GM18505 (cell line): Measurements from ENCODE around the gene DUSP28.

Experiments
- ATAC-seq: cut with Tn5 transposase; IDR thresholded peaks from one replicate; pipeline ENCODE4 v1.9.1; 2021; ENCODE audit not compliant: unreplicated experiment
- POLR2A ChIP-seq: IDR thresholded peaks from 4 replicates; pipeline ENCODE4 v1.6.1; 2011; ENCODE audit warnings: borderline replicate concordance; ENCODE audit not compliant: insufficient read depth, insufficient read length; ENCODE audit errors: extremely low read depth

DUSP28 gene

DNA sequence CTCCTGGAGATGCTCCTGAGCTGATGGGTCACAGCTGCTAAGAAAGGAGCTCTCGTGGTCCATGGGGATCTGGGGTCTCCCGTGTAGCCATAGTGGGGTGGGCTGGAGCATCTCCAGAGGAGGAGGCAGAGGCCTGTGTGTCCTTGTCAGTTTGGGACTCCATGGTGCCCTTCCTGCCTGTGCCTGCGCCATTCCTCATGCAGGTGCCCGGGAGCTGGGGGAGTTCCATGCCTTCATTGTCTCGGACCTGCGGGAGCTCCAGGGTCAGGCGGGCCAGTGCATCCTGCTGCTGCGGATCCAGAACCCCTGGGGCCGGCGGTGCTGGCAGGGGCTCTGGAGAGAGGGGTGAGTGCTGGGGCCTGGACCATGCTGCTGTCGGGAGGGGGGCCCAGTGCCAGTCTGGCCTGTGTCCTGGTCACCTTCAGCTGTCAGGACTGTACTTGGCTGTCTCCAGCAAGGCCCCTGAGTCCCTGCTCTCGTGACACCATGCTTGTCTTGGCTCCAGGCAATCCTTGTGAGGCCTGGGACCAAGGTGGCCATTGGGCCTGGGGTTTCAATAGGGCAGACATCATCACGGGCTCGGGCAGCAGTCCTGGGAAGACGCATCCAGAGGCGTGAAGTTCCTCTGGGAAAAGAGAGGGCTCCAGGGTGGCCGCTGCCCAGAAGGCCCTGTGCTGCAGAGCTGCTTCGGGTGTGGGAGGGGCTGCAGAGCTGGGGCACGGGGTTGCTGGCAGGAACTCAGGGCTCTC is 33.7 kb downstream of the DUSP28 start:
- TF ChIP-seq POLR2A: no peak
- no peak for ATAC-seq

DNA sequence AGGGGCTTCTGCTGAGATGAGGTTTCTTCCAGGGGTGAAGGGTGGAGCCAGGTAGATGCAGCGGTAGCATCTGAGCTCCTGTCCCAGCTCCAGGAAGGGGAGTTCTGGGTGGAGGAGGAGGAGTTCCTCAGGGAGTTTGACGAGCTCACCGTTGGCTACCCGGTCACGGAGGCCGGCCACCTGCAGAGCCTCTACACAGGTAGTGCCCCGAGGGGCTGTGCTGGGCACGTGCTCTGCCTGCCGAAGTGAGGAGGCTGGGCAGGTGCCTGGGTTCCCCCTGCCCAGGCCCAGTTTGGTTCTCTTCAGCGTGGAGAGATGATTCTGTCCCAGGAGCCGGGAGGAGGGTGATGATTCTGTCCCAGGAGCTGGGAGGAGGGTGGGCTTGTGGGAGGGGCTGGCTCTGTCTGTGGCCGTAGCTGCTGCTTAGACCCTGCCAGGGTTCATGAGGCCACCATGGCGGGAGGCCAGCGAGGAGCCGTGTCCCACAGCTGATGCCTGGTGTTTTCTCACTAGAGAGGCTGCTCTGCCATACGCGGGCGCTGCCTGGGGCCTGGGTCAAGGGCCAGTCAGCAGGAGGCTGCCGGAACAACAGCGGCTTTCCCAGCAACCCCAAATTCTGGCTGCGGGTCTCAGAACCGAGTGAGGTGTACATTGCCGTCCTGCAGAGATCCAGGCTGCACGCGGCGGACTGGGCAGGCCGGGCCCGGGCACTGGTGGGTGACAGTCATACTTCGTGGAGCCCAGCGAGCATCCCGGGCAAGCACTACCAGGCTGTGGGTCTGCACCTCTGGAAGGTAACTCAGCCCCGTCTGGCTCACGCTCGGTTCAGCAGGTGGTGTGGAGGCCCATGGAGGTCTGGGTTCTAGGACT is 34.6 kb downstream of the DUSP28 start:
- no peak for TF ChIP-seq POLR2A
- no peak for ATAC-seq

DNA sequence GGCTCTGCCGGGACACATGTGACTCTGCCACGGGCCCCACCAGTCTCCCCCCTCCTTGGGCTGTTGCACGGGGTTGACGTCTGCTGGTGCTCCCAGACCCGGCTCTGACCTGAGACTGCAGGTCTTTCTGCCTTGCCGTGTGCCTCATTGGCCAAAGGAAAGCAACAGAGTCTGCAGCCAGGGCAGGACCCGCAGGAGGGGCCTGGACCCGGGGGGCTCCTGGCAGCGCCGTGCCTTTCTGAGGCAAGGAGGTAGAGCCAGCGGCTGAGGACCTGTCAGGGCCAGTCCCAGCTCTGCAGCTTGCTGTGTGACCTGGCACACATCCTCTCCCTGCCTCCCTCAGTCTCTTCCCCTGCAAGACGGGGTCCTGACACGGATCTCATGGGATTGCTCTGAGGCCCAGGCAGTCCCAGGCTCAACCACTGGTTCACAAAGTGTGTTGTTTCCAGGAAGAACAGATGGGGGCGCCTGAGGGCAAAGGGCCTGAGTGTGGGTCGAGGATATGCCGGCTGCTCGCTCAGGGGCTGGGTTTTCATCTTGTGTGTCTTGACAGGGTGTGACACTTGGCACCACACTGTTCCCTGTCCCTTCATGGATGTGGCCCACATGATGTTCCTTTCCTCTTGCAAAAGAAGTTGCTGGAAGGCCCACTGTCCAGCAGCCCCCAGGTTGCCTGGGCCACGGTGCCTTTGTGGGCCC is 35.4 kb downstream of the DUSP28 start:
- no peak for ATAC-seq
- TF ChIP-seq POLR2A: no peak

GRCh38 chr2:240596080-240596460 is 35.9 kb downstream of the DUSP28 start:
- no peak for ATAC-seq
- no peak for TF ChIP-seq POLR2A

DNA sequence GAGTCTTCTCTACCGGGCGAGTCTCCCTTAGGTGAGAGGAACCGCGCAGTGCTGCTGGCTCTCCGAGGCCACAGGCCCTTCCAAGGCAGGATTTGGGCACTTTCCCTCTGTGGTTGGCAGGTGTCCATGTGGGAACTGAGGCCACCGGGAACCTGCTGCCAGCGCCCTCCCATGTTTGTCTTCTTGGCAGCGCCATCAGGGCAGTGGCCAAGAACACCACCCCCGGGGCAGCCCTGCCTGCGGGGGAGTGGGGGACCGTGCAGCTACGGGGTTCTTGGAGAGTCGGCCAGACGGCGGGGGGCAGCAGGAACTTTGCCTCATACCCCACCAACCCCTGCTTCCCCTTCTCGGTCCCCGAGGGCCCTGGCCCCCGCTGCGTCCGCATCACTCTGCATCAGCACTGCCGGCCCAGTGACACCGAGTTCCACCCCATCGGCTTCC is 36.4 kb downstream of the DUSP28 start:
- no peak for TF ChIP-seq POLR2A
- ATAC-seq: no peak

DNA sequence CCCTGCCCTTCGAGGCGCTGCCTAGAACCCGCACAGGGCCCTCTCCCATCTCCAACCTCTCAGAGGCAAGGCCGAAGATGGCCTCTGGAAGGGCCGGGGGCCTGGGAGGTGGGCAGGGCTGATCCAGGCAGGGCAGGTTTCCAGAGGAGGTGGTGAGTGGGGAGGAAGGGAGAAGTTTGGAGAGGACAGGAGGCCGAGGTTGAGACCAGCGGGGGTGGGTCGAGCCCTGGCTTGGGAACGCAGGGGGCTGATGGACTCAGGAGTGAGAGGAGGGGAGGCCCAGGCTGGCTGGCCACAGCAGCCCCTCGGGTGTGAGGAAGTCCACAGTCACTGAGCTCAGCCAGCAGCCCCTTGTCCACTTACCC is 36.9 kb downstream of the DUSP28 start:
- ATAC-seq: no peak
- no peak for TF ChIP-seq POLR2A

DNA sequence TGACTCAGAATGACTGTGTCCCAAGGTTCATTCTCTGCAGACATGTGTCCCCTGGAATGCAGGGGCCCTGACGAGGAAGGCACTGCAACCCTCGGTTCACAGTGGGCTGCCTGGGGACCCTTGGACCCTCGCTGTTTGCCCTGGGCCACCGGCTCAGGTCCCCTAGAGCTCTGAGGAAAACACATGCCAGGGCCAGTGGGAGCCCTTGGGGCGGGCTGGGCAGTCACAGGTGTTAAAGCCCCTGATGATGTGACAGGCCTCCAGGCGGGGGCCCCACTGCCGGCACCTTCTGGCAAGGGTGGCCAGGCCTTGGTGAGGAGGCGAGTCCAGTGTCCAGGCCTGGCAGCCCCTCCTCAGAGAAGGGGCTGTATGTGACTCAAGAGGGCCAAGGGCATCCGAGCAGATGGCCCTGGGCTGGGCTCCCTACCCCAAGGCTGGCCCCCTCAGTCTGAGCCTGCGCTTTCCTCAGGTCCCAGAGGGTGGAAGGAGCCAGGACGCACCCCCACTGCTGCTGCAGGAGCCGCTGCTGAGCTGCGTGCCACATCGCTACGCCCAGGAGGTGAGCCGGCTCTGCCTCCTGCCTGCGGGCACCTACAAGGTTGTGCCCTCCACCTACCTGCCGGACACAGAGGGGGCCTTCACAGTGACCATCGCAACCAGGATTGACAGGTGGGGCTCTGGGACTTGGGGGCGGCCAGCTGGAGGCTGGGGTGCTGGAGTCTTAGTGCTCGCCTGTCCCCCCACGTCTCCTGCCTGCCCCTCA is 37.4 kb downstream of the DUSP28 start:
- TF ChIP-seq POLR2A: no peak

GRCh38 chr2:240598311-240598911 is 38.3 kb downstream of the DUSP28 start:
- TF ChIP-seq POLR2A: no peak
- ATAC-seq: no peak

More for the DNA sequence above, 37.4 kb downstream of the DUSP28 start:
- no peak for ATAC-seq

- TF ChIP-seq POLR2A: no peak
- ATAC-seq: no peak
Observed at GRCh38 chr2:240599141-240599583, 39.0 kb downstream of the DUSP28 start.

DNA sequence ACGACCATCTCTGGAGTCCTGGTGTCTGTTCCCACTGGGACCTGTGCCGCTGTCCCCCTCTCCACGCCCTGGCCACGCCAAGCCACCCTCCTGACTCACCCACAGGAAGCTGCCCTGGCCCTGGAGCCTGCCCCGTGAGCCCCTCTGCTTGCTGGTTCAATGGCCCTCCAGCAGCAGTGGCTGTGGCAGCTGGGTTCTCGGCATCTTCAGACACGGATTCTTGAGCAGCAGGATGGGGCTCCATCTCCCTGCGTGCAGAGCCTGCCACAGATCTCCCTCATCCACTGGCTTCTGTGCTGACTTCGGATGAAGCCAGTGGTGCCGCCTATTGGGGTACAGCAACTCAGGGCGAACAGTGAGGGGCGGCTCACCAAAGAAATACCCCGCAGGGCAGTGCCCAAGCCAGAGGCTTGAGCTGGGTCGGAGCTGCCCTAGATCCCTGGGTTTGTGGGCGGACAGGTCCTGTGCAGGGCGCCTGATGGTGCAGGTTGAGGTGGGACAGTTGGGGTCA is 40.3 kb downstream of the DUSP28 start:
- no peak for TF ChIP-seq POLR2A
- ATAC-seq: no peak

GRCh38 chr2:240601061-240601830 is 41.1 kb downstream of the DUSP28 start:
- TF ChIP-seq POLR2A: no peak
- ATAC-seq: no peak

GRCh38 chr2:240601831-240602160 is 41.6 kb downstream of the DUSP28 start:
- TF ChIP-seq POLR2A: no peak

GRCh38 chr2:240602266-240603050 is 42.3 kb downstream of the DUSP28 start:
- no peak for ATAC-seq
- no peak for TF ChIP-seq POLR2A

More at GRCh38 chr2:240601831-240602160, 41.6 kb downstream of the DUSP28 start:
- ATAC-seq: no peak
